Measurements from ENCODE around the gene PPP3R1.

- TF ChIP-seq CTCF (IDR thresholded peaks at IDR 0.05) (no peak), EP300 (IDR thresholded peaks at IDR 0.05) (no peak), POLR2AphosphoS5 (IDR thresholded peaks at IDR 0.05) (no peak), POLR2A (IDR thresholded peaks at IDR 0.05; ENCODE audit: low read depth) (no peak)
Observed at GRCh38 chr2:68284896-68285295, 32.6 kb upstream of the PPP3R1 start.

All from esophagus muscularis mucosa (tissue), 4 donors.